ENCODE data around the gene ATF3. TPM values are rescaled to one million over a fixed set of nuclear protein-coding genes. Genes with fewer than 3 reads are reported as not detected.

ATF3 gene
- total RNA-seq, 4 donors from 2014 or later = 12.3 to 19.2 (median 13.7) TPM

GRCh38 chr1:212582291-212582690 lies 26.3 kb upstream of the ATF3 start:
- no peak for DNase-seq (ENCODE audit: low spot score in 2 of 2)
- WGBS, 2 donors = 82% methylated on average over 5 of the region's 5 CpGs

DNA sequence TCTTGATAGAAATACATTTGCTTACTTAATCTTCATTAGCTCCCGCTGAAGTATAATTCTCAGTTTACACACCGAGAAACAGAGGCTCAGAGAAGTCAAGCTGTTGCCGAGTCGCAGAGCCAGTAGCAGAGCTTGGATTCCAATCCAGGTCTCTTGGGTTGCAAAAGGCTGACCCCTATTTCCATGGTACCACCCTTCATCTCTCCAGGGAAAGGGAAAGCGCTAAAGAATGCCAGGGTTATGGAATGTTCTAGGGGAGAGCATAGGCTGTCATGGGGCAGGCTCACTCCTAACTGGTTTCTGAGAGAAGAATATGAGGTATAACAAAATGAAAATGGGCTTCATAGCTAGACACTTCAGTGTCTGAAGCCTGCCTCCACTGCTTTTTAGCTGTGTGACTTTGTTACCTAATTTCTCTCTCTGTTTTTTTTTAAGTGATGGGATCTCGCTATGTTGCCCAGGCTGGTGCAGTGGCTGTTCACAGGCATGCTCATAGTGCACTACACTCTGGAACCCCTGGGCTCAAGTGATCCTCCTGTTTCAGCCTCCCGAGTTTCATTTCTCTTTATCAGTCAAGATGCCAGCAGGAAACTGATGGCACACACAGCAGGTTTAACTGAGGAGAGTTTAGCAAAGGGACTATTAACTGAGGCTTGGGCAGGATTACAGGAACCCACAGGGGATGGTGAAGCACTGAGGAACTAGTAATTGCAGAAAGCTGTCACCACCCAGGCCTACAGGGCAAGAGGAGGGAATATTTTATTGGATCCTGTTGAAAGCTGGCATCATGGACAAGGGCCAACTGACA lies 25.5 kb upstream of the ATF3 start:
- no peak overlapping the region for H3K4me3 ChIP-seq
- 79 to 88% methylated on average over 7 of the region's 7 CpGs for WGBS, 2 donors
- H3K36me3 ChIP-seq = no peaks in the 10 kb centered on the region
- no peaks in the 10 kb centered on the region for H3K9me3 ChIP-seq
- TF ChIP-seq POLR2A (IDR thresholded peaks at IDR 0.05) (no peak), EP300 (IDR thresholded peaks at IDR 0.05) (no peak)
- TF ChIP-seq, protein P1, sequence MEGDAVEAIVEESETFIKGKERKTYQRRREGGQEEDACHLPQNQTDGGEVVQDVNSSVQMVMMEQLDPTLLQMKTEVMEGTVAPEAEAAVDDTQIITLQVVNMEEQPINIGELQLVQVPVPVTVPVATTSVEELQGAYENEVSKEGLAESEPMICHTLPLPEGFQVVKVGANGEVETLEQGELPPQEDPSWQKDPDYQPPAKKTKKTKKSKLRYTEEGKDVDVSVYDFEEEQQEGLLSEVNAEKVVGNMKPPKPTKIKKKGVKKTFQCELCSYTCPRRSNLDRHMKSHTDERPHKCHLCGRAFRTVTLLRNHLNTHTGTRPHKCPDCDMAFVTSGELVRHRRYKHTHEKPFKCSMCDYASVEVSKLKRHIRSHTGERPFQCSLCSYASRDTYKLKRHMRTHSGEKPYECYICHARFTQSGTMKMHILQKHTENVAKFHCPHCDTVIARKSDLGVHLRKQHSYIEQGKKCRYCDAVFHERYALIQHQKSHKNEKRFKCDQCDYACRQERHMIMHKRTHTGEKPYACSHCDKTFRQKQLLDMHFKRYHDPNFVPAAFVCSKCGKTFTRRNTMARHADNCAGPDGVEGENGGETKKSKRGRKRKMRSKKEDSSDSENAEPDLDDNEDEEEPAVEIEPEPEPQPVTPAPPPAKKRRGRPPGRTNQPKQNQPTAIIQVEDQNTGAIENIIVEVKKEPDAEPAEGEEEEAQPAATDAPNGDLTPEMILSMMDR (IDR thresholded peaks at IDR 0.05) = no peak
- peaks cover 0 to 7% of the 10 kb centered on the region in 2 donors for H3K27me3 ChIP-seq
- no peak overlapping the region for H3K27ac ChIP-seq
- H3K4me1 ChIP-seq = peaks cover 0 to 27% (median 0%) of the 10 kb centered on the region in 4 donors
- no peak for DNase-seq (ENCODE audit: low spot score in 2 of 2)

More at GRCh38 chr1:212582291-212582690, 26.3 kb upstream of the ATF3 start:
- Histone ChIP-seq H3K27me3 (no peaks in the 10 kb centered on the region), H3K36me3 (no peaks in the 10 kb centered on the region), H3K4me1 (peaks cover 0 to 27% (median 0%) of the 10 kb centered on the region in 4 donors), H3K4me3 (no peak overlapping the region), H3K9me3 (no peaks in the 10 kb centered on the region), H3K27ac (no peak overlapping the region)
- TF ChIP-seq, protein P1 (IDR thresholded peaks at IDR 0.05) = no peak
- no peak for TF ChIP-seq EP300 (IDR thresholded peaks at IDR 0.05)
- TF ChIP-seq POLR2A (IDR thresholded peaks at IDR 0.05) = no peak

DNA sequence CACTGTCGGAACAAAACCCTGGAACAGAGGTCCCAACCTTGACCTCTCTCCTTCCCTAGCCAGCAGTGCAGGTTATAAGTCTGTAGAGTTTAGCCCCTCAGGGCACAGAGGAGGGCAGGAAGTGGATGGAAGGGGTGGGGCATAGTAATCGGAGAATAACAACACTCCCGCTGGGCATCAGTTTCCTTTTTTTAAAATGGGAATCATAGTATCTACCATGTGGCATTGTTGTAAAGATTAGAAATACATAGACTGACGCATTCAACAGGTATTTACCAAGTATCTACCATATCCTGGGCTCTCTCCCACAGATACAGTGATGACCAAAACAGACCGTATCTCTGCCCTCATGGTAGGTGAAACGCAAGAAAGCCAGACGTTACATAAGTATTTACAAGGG lies 24.9 kb upstream of the ATF3 start:
- DNase-seq (ENCODE audit: low spot score in 2 of 2) = no peak
- H3K27ac ChIP-seq = no peak overlapping the region
- 76 to 82% methylated on average over 7 of the region's 7 CpGs for WGBS, 2 donors
- no peak overlapping the region for H3K4me3 ChIP-seq
- no peaks in the 10 kb centered on the region for H3K36me3 ChIP-seq
- no peaks in the 10 kb centered on the region for H3K9me3 ChIP-seq
- peaks cover 0 to 27% (median 0%) of the 10 kb centered on the region in 4 donors for H3K4me1 ChIP-seq
- no peak for TF ChIP-seq EP300 (IDR thresholded peaks at IDR 0.05)
- TF ChIP-seq POLR2A (IDR thresholded peaks at IDR 0.05) = no peak
- TF ChIP-seq, protein P1 (IDR thresholded peaks at IDR 0.05) = no peak
- H3K27me3 ChIP-seq = peaks cover 0 to 10% of the 10 kb centered on the region in 2 donors

GRCh38 chr1:212584092-212584886 lies 24.3 kb upstream of the ATF3 start:
- no peaks in the 10 kb centered on the region for H3K36me3 ChIP-seq
- DNase-seq (ENCODE audit: low spot score in 2 of 2) = no peak
- H3K4me1 ChIP-seq = peaks cover 0 to 27% (median 0%) of the 10 kb centered on the region in 4 donors
- H3K4me3 ChIP-seq = no peak overlapping the region
- H3K9me3 ChIP-seq = no peaks in the 10 kb centered on the region
- H3K27ac ChIP-seq = no peak overlapping the region
- H3K27me3 ChIP-seq = peaks cover 0 to 11% of the 10 kb centered on the region in 2 donors
- 86 to 94% methylated on average over 5 of the region's 5 CpGs for WGBS, 2 donors
- TF ChIP-seq, protein P1 (IDR thresholded peaks at IDR 0.05) = no peak
- TF ChIP-seq POLR2A (IDR thresholded peaks at IDR 0.05) (no peak), EP300 (IDR thresholded peaks at IDR 0.05) (no peak)

GRCh38 chr1:212585210-212585609 lies 23.4 kb upstream of the ATF3 start:
- no peak for DNase-seq (ENCODE audit: low spot score in 2 of 2)
- Histone ChIP-seq H3K36me3 (no peaks in the 10 kb centered on the region), H3K4me3 (no peak overlapping the region), H3K27me3 (peaks cover 0 to 11% of the 10 kb centered on the region in 2 donors), H3K27ac (no peak overlapping the region), H3K4me1 (peaks cover 0 to 21% (median 0%) of the 10 kb centered on the region in 4 donors), H3K9me3 (no peaks in the 10 kb centered on the region)
- TF ChIP-seq, protein P1 (IDR thresholded peaks at IDR 0.05) = no peak
- 90 to 91% methylated on average over 6 of the region's 6 CpGs for WGBS, 2 donors
